Astrocyte (in vitro differentiated cells and primary cell): Measurements from ENCODE around the gene KCNH2. TPM values are rescaled to one million over a fixed set of nuclear protein-coding genes. Genes with fewer than 3 reads are reported as not detected.

ENCODE experiments used
- DNase-seq: peaks from one replicate; pipeline ENCODE4 v3.0.0-alpha.2; 2010; ENCODE audit warnings: low read depth
- FAIRE-seq: peaks from 2 replicates; lab custom pipeline; 2011; peaks lifted over from hg19 to GRCh38; lab: Jason Lieb, UNC
- H2AFZ ChIP-seq: 2 replicates; pipeline ENCODE4 v1.6.0; 2012; ENCODE audit warnings: low read depth, low read length, inconsistent platforms
- H3K27ac ChIP-seq: 2 replicates; pipeline ENCODE4 v1.5.1; 2011; ENCODE audit warnings: low read depth, low read length, inconsistent platforms
- H3K27me3 ChIP-seq: 2 replicates; pipeline ENCODE4 v1.6.0; 2011; ENCODE audit warnings: low read length, inconsistent platforms; ENCODE audit not compliant: insufficient read depth
- H3K36me3 ChIP-seq: 2 replicates; pipeline ENCODE4 v1.5.1; 2011; ENCODE audit warnings: low read length, inconsistent platforms; ENCODE audit not compliant: insufficient read depth
- H3K4me1 ChIP-seq: 2 replicates; pipeline ENCODE4 v1.5.1; 2011; ENCODE audit warnings: low read length, inconsistent platforms; ENCODE audit not compliant: insufficient read depth
- H3K4me2 ChIP-seq: 2 replicates; pipeline ENCODE4 v1.6.0; 2012; ENCODE audit warnings: low read length, inconsistent platforms
- H3K4me3 ChIP-seq: 2 replicates; pipeline ENCODE4 v1.5.1; 2011; ENCODE audit warnings: low read depth, mild to moderate bottlenecking, low read length, inconsistent platforms; ENCODE audit not compliant: insufficient read depth
- H3K79me2 ChIP-seq: 2 replicates; pipeline ENCODE4 v1.6.0; 2012; ENCODE audit warnings: mild to moderate bottlenecking, low read length, inconsistent platforms; ENCODE audit not compliant: insufficient read depth
- H3K9ac ChIP-seq: 2 replicates; pipeline ENCODE4 v1.6.0; 2012; ENCODE audit warnings: mild to moderate bottlenecking, low read length, inconsistent platforms
- H3K9me3 ChIP-seq: 2 replicates; pipeline ENCODE4 v1.5.1; 2012; ENCODE audit warnings: low read depth, mild to moderate bottlenecking, low read length, inconsistent platforms; ENCODE audit not compliant: insufficient read depth
- H4K20me1 ChIP-seq: 2 replicates; pipeline ENCODE4 v1.6.0; 2012; ENCODE audit warnings: low read length, inconsistent platforms; ENCODE audit not compliant: insufficient read depth
- H3K27ac Mint-ChIP-seq: one replicate; pipeline ENCODE4 v1.8.0; 2021; ENCODE audit warnings: mild to moderate bottlenecking, mixed read lengths; ENCODE audit not compliant: unreplicated experiment
- H3K27me3 Mint-ChIP-seq: one replicate; pipeline ENCODE4 v1.8.0; 2021; ENCODE audit warnings: low read depth, mixed read lengths; ENCODE audit not compliant: unreplicated experiment
- H3K36me3 Mint-ChIP-seq: one replicate; pipeline ENCODE4 v1.8.0; 2021; ENCODE audit warnings: low read depth, mixed read lengths; ENCODE audit not compliant: unreplicated experiment
- H3K4me1 Mint-ChIP-seq: one replicate; pipeline ENCODE4 v1.8.0; 2021; ENCODE audit warnings: low read depth, mixed read lengths; ENCODE audit not compliant: unreplicated experiment
- H3K4me3 Mint-ChIP-seq: one replicate; pipeline ENCODE4 v1.8.0; 2021; ENCODE audit warnings: mild to moderate bottlenecking, moderate library complexity, mixed read lengths; ENCODE audit not compliant: unreplicated experiment
- H3K9me3 Mint-ChIP-seq: one replicate; pipeline ENCODE4 v1.8.0; 2021; ENCODE audit warnings: mild to moderate bottlenecking, mixed read lengths; ENCODE audit not compliant: unreplicated experiment
- CTCF ChIP-seq: IDR thresholded peaks from 2 replicates; pipeline ENCODE4 v1.5.1; 2011; ENCODE audit warnings: low read depth, mild to moderate bottlenecking, inconsistent platforms, low read length, moderate library complexity; ENCODE audit not compliant: insufficient read depth
- EZH2 ChIP-seq: IDR thresholded peaks from 2 replicates; pipeline ENCODE4 v1.6.1; 2012; ENCODE audit warnings: mild to moderate bottlenecking, low read length, inconsistent platforms; ENCODE audit not compliant: insufficient read depth
- total RNA-seq: library from RNA; stranded (reverse); gene quantifications from 2 replicates; pipeline ENCODE4 v1.2.1, GENCODE V29; 2021

The KCNH2 gene
- total RNA-seq, 1 donor from 2014 or later: 4.6 TPM

GRCh38 chr7:150902078-150903033 lies 75.8 kb downstream of the KCNH2 start:
- Mint-ChIP-seq H3K4me1 (peaks cover 18% of the 10 kb centered on the region), H3K36me3 (peaks cover 3% of the 10 kb centered on the region), H3K27me3 (peaks cover 35% of the 10 kb centered on the region), H3K9me3 (peaks cover 2% of the 10 kb centered on the region), H3K4me3 (no peak overlapping the region), H3K27ac (peak overlapping the region; percentile 20)
- peaks cover 20% of the 10 kb centered on the region for H3K4me1 ChIP-seq
- no peak overlapping the region for H3K9ac ChIP-seq
- H3K36me3 ChIP-seq: no peaks in the 10 kb centered on the region
- H3K27ac ChIP-seq: no peak overlapping the region
- no peak overlapping the region for H2AFZ ChIP-seq
- H3K27me3 ChIP-seq: peaks cover 6% of the 10 kb centered on the region
- H3K9me3 ChIP-seq: no peaks in the 10 kb centered on the region
- H4K20me1 ChIP-seq: no peaks in the 10 kb centered on the region
- no peak overlapping the region for H3K4me3 ChIP-seq
- H3K4me2 ChIP-seq: no peak overlapping the region
- no peaks in the 10 kb centered on the region for H3K79me2 ChIP-seq
- no peak for TF ChIP-seq CTCF
- TF ChIP-seq EZH2: no peak
- FAIRE-seq (no peak), DNase-seq (no peak)

DNA sequence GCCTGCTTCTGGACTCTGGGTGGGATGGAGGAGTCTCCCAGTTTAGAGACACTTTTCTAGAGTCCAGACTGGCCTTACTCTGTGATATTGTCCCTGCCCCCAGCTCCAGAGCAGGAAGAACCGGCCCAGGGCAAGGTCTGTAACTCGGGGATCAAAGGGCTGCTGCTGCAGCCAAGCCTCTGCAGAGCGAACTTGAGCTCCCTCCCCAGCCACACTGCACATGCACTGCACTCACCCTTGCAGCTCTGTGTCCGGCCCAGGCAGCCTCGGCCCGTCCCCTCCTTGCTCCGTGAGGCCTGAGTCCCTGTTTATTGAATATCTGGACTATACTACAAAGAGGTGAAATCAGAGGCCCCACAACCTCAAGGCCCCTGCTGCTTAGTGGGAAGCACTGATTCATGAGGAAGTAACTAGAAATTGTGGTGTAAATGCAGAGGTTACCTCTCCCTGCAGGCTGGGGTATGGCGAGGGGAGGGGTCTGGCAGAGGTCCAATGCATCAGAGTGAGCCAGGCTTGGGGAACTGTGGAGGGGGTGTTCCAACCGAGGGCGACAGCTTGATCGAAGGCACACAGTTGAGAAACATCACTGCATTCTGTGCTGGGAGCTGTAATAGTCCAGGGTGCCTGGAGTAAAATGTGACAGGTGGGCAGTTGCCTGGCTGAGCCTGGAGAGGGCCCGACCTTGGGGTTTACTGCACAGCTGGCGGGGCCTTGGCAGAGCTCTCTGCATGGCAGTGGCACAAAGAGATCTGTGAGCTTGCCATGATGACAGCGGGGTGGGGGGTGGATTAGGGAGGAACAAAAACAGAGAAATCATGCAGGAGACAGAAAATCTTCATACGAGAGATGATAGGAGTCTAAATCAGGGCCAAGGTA lies 76.7 kb downstream of the KCNH2 start:
- Mint-ChIP-seq H3K4me1 (peaks cover 18% of the 10 kb centered on the region), H3K27me3 (peaks cover 38% of the 10 kb centered on the region), H3K36me3 (peaks cover 3% of the 10 kb centered on the region), H3K4me3 (no peak overlapping the region), H3K27ac (peak overlapping the region; percentile 11), H3K9me3 (peaks cover 2% of the 10 kb centered on the region)
- no peak overlapping the region for H3K4me3 ChIP-seq
- H3K27ac ChIP-seq: no peak overlapping the region
- H3K79me2 ChIP-seq: no peaks in the 10 kb centered on the region
- H4K20me1 ChIP-seq: no peaks in the 10 kb centered on the region
- H3K9me3 ChIP-seq: no peaks in the 10 kb centered on the region
- no peaks in the 10 kb centered on the region for H3K36me3 ChIP-seq
- no peak overlapping the region for H2AFZ ChIP-seq
- no peak overlapping the region for H3K9ac ChIP-seq
- TF ChIP-seq EZH2: no peak
- no peak for TF ChIP-seq CTCF
- H3K4me1 ChIP-seq: peaks cover 20% of the 10 kb centered on the region
- peak overlapping the region; percentile 9 for H3K4me2 ChIP-seq
- FAIRE-seq (no peak), DNase-seq (no peak)
- H3K27me3 ChIP-seq: peaks cover 2% of the 10 kb centered on the region
